Motor neuron (in vitro differentiated cells): ENCODE results near the gene DUSP23. TPM values are rescaled to one million over a fixed set of nuclear protein-coding genes. Genes with fewer than 3 reads are reported as not detected.
A peak's percentile ranks its signal among the peaks of the same experiment; 100 is the strongest.

Experiments
- ATAC-seq, 8 experiments: fragments of 200-7000 bp; cut with Tn5 transposase; replicated peaks in 6 of 8; 2 replicates each; pipeline ENCODE4 v1.8.0; 2021; ENCODE audit warnings: mild to moderate bottlenecking in 8 of 8, moderate library complexity in 8 of 8
- H3K27ac ChIP-seq, 2 donors: fragments of 250-450 bp; sonication (Bioruptor Pico); 2 replicates each; pipeline ENCODE4 v1.9.0; 2021; ENCODE audit warnings: antibody characterized with exemption in 2 of 2, mild to moderate bottlenecking in 2 of 2, moderate library complexity in 1 of 2
- H3K4me1 ChIP-seq, 2 donors: fragments of 250-450 bp; sonication (Bioruptor Pico); replicated peaks in 1 of 2; 2 replicates each; pipeline ENCODE4 v1.6.1; 2021; ENCODE audit warnings: antibody characterized with exemption in 2 of 2, mild to moderate bottlenecking in 2 of 2, moderate library complexity in 1 of 2
- H3K4me3 ChIP-seq, 5 donors: fragments of 250-450 bp; sonication (Bioruptor Pico); 2 replicates each; pipeline ENCODE4 v1.9.0; 2021; ENCODE audit warnings: antibody characterized with exemption in 5 of 5, mild to moderate bottlenecking in 5 of 5, moderate library complexity in 4 of 5
- WGBS, 10 experiments: fragments of 450-650 bp; shearing (Covaris generic); methylation state at CpG; one replicate each; pipeline ENCODE4 v1.0.0; 2022; 5-methylcytosine and 5-hydroxymethylcytosine counted together
- in situ Hi-C, 9 experiments: fragments of 400-800 bp; cut with MboI; loops; one replicate each; pipeline ENCODE4 v1.15.0; 2021; ENCODE audit warnings: low sequenced_read_pairs in 9 of 9, low pct_unique_long_range_greater_than_20kb in 2 of 9; ENCODE audit not compliant: unreplicated experiment in 9 of 9
- total RNA-seq, 8 experiments: library from RNA; unstranded; fragments of 300-600 nt; gene quantifications; 2 replicates each; pipeline versions ENCODE4 v1.2.3 to v1.2.4, GENCODE V29; 2022

Gene DUSP23
- total RNA-seq, 8 experiments from 2014 or later: 5.6 to 29.4 (median 11.8) TPM

DNA sequence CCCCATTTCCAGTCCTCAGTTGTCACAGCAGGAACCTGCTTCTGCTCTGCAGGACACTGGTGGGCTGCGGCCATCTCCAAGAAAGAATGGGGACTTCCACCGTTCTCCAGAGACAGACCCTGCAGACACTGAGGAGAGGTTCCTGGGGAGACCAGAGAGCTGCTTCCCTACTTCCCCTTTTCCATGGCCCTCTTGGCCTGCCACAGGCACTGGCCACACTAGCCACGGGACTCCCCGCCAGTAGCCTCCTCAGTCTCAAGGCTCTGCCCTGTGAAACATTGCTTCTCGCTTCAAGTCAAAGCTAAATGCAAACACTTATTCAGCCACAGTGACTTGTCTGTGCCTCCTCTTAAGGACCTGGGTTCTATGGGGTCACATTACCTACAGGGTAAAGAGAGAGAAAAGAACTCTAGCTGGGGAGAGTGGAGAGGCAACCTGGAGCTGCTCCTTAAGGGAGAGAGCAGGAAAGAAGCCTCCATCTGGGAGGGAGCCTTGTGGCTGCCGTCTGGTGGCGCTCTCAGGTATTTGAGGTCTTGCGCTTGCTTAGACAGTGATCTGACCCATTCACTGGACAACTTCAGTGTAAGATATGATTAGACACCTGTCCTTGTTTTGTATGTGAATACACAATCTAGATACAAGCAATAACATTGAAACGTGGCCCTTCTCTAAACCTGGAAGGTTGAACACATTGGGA, 40.6 kb downstream of the DUSP23 start:
- in situ Hi-C loops: no loop called here
- no peaks in the 10 kb centered on the region for H3K4me1 ChIP-seq
- H3K4me3 ChIP-seq: no peak overlapping the region
- H3K27ac ChIP-seq: no peak overlapping the region
- peak in 6 of 8 experiments; percentile 61 to 92 (median 76) for ATAC-seq
- WGBS, 10 experiments: 47 to 81% (median 66%) methylated on average over 1 to 9 of the region's 9 CpGs; no CpG with 5 or more reads in 2 of the 10 experiments

- H3K4me1 ChIP-seq: no peaks in the 10 kb centered on the region
- 0 to 46% (median 16%) methylated on average over 2 to 7 of the region's 7 CpGs; no CpG with 5 or more reads in 4 of the 10 experiments for WGBS, 10 experiments
- no peak overlapping the region for H3K27ac ChIP-seq
- ATAC-seq: peak in 5 of 8 experiments; percentile 33 to 69 (median 50)
- in situ Hi-C loops: no loop called here
- H3K4me3 ChIP-seq: no peak overlapping the region
Observed at GRCh38 chr1:159823406-159823805, 42.6 kb downstream of the DUSP23 start.

GRCh38 chr1:159825564-159825963, 44.8 kb downstream of the DUSP23 start:
- no peak overlapping the region for H3K27ac ChIP-seq

DNA sequence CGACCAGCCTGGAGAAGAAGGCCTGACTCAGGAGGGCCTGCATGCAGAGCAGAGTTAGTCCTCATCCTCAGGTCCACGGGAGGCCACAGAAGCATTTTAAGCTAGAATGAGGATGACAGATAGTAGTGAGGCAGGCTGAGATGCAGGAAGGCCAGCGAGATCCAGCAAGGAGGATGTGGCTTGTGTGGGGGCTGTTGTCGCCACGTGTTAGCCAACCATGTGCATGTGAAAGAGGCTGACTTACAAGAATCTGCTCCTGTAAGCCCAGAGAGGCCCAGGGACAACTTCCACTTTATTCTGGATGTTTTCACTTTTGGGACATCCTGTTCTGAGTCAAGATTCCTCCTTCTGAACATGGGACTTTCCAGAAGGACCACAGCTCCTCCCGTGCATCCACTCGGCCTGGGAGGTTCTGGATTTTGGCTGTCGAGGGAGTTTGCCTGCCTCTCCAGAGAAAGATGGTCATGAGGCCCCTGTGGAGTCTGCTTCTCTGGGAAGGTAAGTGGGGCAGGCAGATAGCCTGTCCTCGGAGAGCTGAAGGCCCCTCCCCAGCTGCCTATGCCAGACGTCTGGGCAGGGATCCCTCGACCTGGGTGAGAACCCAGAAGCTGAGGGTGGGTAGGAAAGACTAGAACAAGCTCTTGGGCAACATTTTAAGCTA, 45.8 kb downstream of the DUSP23 start, which contains the start of gene SLAMF8:
Gene SLAMF8 (plus strand): TSS at position 433 of the 661 bp plus-strand sequence. CDS start 26 bp downstream, at position 459.
- no peak within 1 kb of the TSS for H3K4me3 ChIP-seq
- H3K27ac ChIP-seq: no peak within 1 kb of the TSS

More at GRCh38 chr1:159825564-159825963, 44.8 kb downstream of the DUSP23 start:
- peaks cover 0 to 2% of the 10 kb centered on the region in 2 donors for H3K4me1 ChIP-seq
- no peak for ATAC-seq
- WGBS, 10 experiments: 17 to 75% (median 59%) methylated on average over 1 to 3 of the region's 3 CpGs; no CpG with 5 or more reads in 4 of the 10 experiments
- H3K4me3 ChIP-seq: no peak overlapping the region
- in situ Hi-C loops: loop anchor here in 1 of 9 experiments (25.0 kb wide), 1 partner anchor 162 kb away; no protein-coding TSS in a partner anchor

GRCh38 chr1:159827102-159827490, 46.3 kb downstream of the DUSP23 start:
- H3K4me1 ChIP-seq: peaks cover 0 to 2% of the 10 kb centered on the region in 2 donors
- H3K4me3 ChIP-seq: no peak overlapping the region
- in situ Hi-C loops: loop anchor here in 1 of 9 experiments (25.0 kb wide), 1 partner anchor 160 kb away; no protein-coding TSS in a partner anchor
- no peak for ATAC-seq
- WGBS, 10 experiments: 40 to 100% (median 83%) methylated on average over 1 to 6 of the region's 6 CpGs; no CpG with 5 or more reads in 1 of the 10 experiments
- H3K27ac ChIP-seq: no peak overlapping the region

More for the DNA sequence above, 45.8 kb downstream of the DUSP23 start, which contains the start of gene SLAMF8:
- WGBS, 10 experiments: 10 to 94% (median 62%) methylated on average over 2 to 9 of the region's 11 CpGs; no CpG with 5 or more reads in 2 of the 10 experiments
- in situ Hi-C loops: loop anchor here in 1 of 9 experiments (25.0 kb wide), 1 partner anchor 161 kb away; no protein-coding TSS in a partner anchor
- ATAC-seq: no peak
- H3K4me1 ChIP-seq: peaks cover 0 to 2% of the 10 kb centered on the region in 2 donors

DNA sequence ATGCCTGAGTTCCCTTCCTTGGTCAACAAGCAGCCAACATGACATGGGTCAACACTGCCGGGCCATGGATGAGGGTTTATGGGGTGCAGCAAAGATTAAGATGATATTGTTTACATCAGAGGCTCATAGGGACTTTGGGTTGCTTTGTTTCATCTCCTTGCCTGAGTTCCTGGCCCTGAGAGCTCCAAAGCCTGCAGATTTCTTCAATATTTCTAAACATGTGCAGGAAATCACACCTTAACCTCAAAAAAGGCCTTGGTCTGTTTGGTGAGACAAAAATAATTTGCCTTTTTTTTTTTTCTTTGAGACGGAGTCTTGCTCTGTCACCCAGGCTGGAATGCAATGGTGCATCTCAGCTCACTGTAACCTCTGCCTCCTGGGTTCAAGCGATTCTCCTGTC, 46.8 kb downstream of the DUSP23 start:
- WGBS, 10 experiments: 74 to 100% (median 86%) methylated on average over 1 to 3 of the region's 3 CpGs; no CpG with 5 or more reads in 3 of the 10 experiments
- ATAC-seq: no peak
- Histone ChIP-seq H3K4me1 (peaks cover 0 to 2% of the 10 kb centered on the region in 2 donors), H3K27ac (no peak overlapping the region), H3K4me3 (no peak overlapping the region)
- in situ Hi-C loops: loop anchor here in 1 of 9 experiments (25.0 kb wide), 1 partner anchor 160 kb away; no protein-coding TSS in a partner anchor

- H3K4me1 ChIP-seq: peaks cover 0 to 2% of the 10 kb centered on the region in 2 donors
- peak in 1 of 8 experiments; percentile 16 for ATAC-seq
- in situ Hi-C loops: loop anchor here in 1 of 9 experiments (25.0 kb wide), 1 partner anchor 159 kb away; no protein-coding TSS in a partner anchor
- 40 to 95% (median 57%) methylated on average over 1 to 3 of the region's 3 CpGs; no CpG with 5 or more reads in 6 of the 10 experiments for WGBS, 10 experiments
- no peak overlapping the region for H3K4me3 ChIP-seq
- no peak overlapping the region for H3K27ac ChIP-seq
Observed at GRCh38 chr1:159828176-159828575, 47.4 kb downstream of the DUSP23 start.

DNA sequence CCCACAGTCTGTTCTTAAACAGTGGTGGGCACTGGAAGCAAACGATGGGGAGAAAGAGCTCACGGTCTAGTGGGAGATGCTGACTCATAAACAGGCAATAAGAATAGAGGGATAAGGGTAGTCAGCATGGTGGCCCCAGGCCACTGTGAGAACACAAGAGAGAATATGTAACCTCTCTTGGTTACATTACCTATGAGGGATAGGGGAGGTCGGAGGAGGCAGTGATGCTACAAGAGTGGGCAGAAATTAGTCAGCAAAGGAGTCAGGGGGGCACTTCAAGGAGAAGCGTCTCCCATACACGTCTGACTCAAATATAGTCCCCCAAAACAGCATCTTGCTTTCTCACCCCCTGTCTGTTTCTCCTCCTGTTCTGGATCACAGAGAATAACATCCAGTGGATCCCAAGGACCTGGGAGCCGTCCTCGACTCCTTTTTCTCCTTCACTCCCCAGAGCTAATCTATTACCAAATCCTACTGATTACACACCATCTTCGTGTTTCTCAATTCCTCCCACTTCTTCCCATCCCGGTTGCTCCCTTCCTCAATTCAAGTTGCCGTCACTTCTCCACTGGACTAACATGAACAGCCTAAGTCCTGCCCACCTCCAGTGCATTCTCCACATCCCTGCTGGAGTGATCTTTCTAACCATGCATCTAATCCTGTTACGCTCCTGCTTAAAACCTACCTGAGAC, 48.0 kb downstream of the DUSP23 start:
- in situ Hi-C loops: loop anchor here in 1 of 9 experiments (25.0 kb wide), 1 partner anchor 159 kb away; no protein-coding TSS in a partner anchor
- Histone ChIP-seq H3K4me1 (peaks cover 0 to 2% of the 10 kb centered on the region in 2 donors), H3K27ac (no peak overlapping the region), H3K4me3 (no peak overlapping the region)
- 76 to 100% (median 84%) methylated on average over 1 to 11 of the region's 11 CpGs; no CpG with 5 or more reads in 2 of the 10 experiments for WGBS, 10 experiments
- ATAC-seq: no peak

GRCh38 chr1:159829273-159829634, 48.5 kb downstream of the DUSP23 start:
- Histone ChIP-seq H3K27ac (no peak overlapping the region), H3K4me1 (peaks cover 0 to 2% of the 10 kb centered on the region in 2 donors), H3K4me3 (no peak overlapping the region)
- 0 to 79% (median 43%) methylated on average over 1 to 3 of the region's 3 CpGs; no CpG with 5 or more reads in 4 of the 10 experiments for WGBS, 10 experiments
- ATAC-seq: peak in 5 of 8 experiments; percentile 32 to 61 (median 59)
- in situ Hi-C loops: loop anchor here in 1 of 9 experiments (25.0 kb wide), 1 partner anchor 158 kb away; no protein-coding TSS in a partner anchor

DNA sequence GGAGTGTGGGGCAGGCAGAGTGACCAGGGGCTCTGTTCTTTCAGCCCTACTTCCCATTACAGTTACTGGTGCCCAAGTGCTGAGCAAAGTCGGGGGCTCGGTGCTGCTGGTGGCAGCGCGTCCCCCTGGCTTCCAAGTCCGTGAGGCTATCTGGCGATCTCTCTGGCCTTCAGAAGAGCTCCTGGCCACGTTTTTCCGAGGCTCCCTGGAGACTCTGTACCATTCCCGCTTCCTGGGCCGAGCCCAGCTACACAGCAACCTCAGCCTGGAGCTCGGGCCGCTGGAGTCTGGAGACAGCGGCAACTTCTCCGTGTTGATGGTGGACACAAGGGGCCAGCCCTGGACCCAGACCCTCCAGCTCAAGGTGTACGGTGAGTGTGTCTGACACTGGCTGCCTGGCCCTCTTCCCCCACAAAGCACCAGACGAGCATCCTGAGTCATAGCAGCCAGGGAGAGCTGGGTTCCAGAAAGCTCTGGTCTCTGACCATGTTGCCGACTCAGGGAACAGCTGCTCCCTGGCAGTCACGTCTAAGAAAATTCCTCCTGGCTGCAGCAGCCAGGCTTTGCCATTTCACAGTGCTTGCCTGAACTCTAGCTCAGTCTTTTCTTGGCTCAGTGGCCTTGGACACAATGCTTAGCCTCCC, 49.2 kb downstream of the DUSP23 start:
- Histone ChIP-seq H3K4me1 (peaks cover 0 to 2% of the 10 kb centered on the region in 2 donors), H3K4me3 (no peak overlapping the region), H3K27ac (no peak overlapping the region)
- ATAC-seq: peak in 6 of 8 experiments; percentile 36 to 90 (median 70)
- 57 to 100% (median 80%) methylated on average over 1 to 13 of the region's 18 CpGs; no CpG with 5 or more reads in 1 of the 10 experiments for WGBS, 10 experiments
- in situ Hi-C loops: loop anchor here in 1 of 9 experiments (25.0 kb wide), 1 partner anchor 157 kb away; no protein-coding TSS in a partner anchor

- in situ Hi-C loops: loop anchor here in 1 of 9 experiments (25.0 kb wide), 1 partner anchor 157 kb away; no protein-coding TSS in a partner anchor
- H3K4me1 ChIP-seq: peaks cover 0 to 2% of the 10 kb centered on the region in 2 donors
- no peak overlapping the region for H3K27ac ChIP-seq
- no peak for ATAC-seq
- WGBS, 10 experiments: 20 to 100% (median 80%) methylated on average over 1 to 8 of the region's 8 CpGs; no CpG with 5 or more reads in 1 of the 10 experiments
- H3K4me3 ChIP-seq: no peak overlapping the region
Observed at GRCh38 chr1:159830722-159831121, 50.0 kb downstream of the DUSP23 start.
